Hepatocyte (in vitro differentiated cells): Measurements from ENCODE around the gene IGF2. TPM values are rescaled to one million over a fixed set of nuclear protein-coding genes. Genes with fewer than 3 reads are reported as not detected.

Experiments
- DNase-seq: peaks from one replicate; pipeline ENCODE4 v3.0.0-alpha.2; 2016; ENCODE audit warnings: low spot score
- H2AFZ ChIP-seq: fragments of 200-600 bp; sonication (generic); 2 replicates; pipeline ENCODE4 v1.6.0; 2016; ENCODE audit warnings: antibody characterized with exemption, mild to moderate bottlenecking
- H3K27ac ChIP-seq: fragments of 200-600 bp; sonication (generic); 2 replicates; pipeline ENCODE4 v1.5.1; 2016; ENCODE audit warnings: mild to moderate bottlenecking
- H3K27me3 ChIP-seq: fragments of 200-600 bp; sonication (generic); 2 replicates; pipeline ENCODE4 v1.6.1; 2016
- H3K36me3 ChIP-seq: fragments of 200-600 bp; sonication (generic); replicated peaks from 2 replicates; pipeline ENCODE4 v1.5.1; 2016; ENCODE audit warnings: low read depth; ENCODE audit not compliant: insufficient read depth
- H3K4me1 ChIP-seq: fragments of 200-600 bp; sonication (generic); 2 replicates; pipeline ENCODE4 v1.5.1; 2016; ENCODE audit warnings: mild to moderate bottlenecking, moderate library complexity; ENCODE audit not compliant: insufficient read depth
- H3K4me2 ChIP-seq: fragments of 200-600 bp; sonication (generic); 2 replicates; pipeline ENCODE4 v1.6.0; 2016
- H3K4me3 ChIP-seq: fragments of 200-600 bp; sonication (generic); 2 replicates; pipeline ENCODE4 v1.5.1; 2016; ENCODE audit warnings: mild to moderate bottlenecking
- H3K79me2 ChIP-seq: fragments of 200-600 bp; sonication (generic); 2 replicates; pipeline ENCODE4 v1.6.0; 2017; ENCODE audit warnings: mild to moderate bottlenecking
- H3K9me2 ChIP-seq: fragments of 200-600 bp; sonication (generic); replicated peaks from 2 replicates; pipeline ENCODE4 v1.6.0; 2017; ENCODE audit warnings: mild to moderate bottlenecking; ENCODE audit not compliant: insufficient read depth
- H3K9me3 ChIP-seq: fragments of 200-600 bp; sonication (generic); 2 replicates; pipeline ENCODE4 v1.5.1; 2016; ENCODE audit warnings: low read depth, mild to moderate bottlenecking
- H4K20me1 ChIP-seq: fragments of 200-600 bp; sonication (generic); 2 replicates; pipeline ENCODE4 v1.6.0; 2016; ENCODE audit warnings: mild to moderate bottlenecking; ENCODE audit not compliant: insufficient read depth, poor library complexity, severe bottlenecking
- CTCF ChIP-seq: fragments of 200-600 bp; sonication (generic); IDR thresholded peaks from 2 replicates; pipeline ENCODE4 v1.5.1; 2016; ENCODE audit warnings: antibody characterized with exemption, mild to moderate bottlenecking; ENCODE audit not compliant: poor library complexity
- EZH2 ChIP-seq: fragments of 200-600 bp; sonication (generic); IDR thresholded peaks from 2 replicates; pipeline ENCODE4 v1.6.1; 2016; ENCODE audit warnings: antibody characterized with exemption, mild to moderate bottlenecking, borderline replicate concordance
- EZH2phosphoT487 ChIP-seq: fragments of 200-600 bp; sonication (generic); IDR thresholded peaks from one replicate; pipeline ENCODE4 v1.6.1; 2018; ENCODE audit warnings: antibody characterized with exemption, mild to moderate bottlenecking, low read depth, moderate library complexity; ENCODE audit not compliant: unreplicated experiment, severe bottlenecking
- WGBS: methylation state at CpG from one replicate; pipeline ENCODE4 v1.1.6; 2016; ENCODE audit warnings: low lambda C conversion rate; ENCODE audit errors: missing lambda C conversion rate; 5-methylcytosine and 5-hydroxymethylcytosine counted together
- polyA plus RNA-seq: library from polyadenylated mRNA; unstranded; fragments of >200 nt; fragmentation: Nextera tagmentation; extraction: Ambion mirVana; gene quantifications from 2 replicates; pipeline ENCODE4 v1.2.1, GENCODE V29; 2016
- total RNA-seq: library from RNA; depleted of rRNA; stranded (reverse); fragments of >200 nt; gene quantifications from 2 replicates; pipeline ENCODE4 v1.2.3, GENCODE V29; 2014

IGF2 gene
- total and polyA plus RNA-seq, 2 experiments from 2014 or later: 1,507 to 2,911 TPM

- Histone ChIP-seq H2AFZ (no peak overlapping the region), H3K9me3 (no peaks in the 10 kb centered on the region), H3K36me3 (no peaks in the 10 kb centered on the region), H3K4me3 (no peak overlapping the region), H3K4me1 (peaks cover 9% of the 10 kb centered on the region), H3K27me3 (no peaks in the 10 kb centered on the region), H4K20me1 (no peaks in the 10 kb centered on the region), H3K9me2 (no peaks in the 10 kb centered on the region), H3K27ac (no peak overlapping the region), H3K4me2 (no peak overlapping the region), H3K79me2 (no peaks in the 10 kb centered on the region)
- TF ChIP-seq EZH2phosphoT487 (no peak), EZH2 (no peak), CTCF (no peak)
- 67% methylated on average over 13 of the region's 13 CpGs for WGBS
- DNase-seq: no peak
Observed at GRCh38 chr11:2175659-2176058, 36.5 kb upstream of the IGF2 start.

GRCh38 chr11:2174361-2174760, 35.2 kb upstream of the IGF2 start:
- Histone ChIP-seq H3K4me3 (no peak overlapping the region), H3K9me2 (no peaks in the 10 kb centered on the region), H3K4me2 (no peak overlapping the region), H3K36me3 (no peaks in the 10 kb centered on the region), H2AFZ (no peak overlapping the region), H3K9me3 (no peaks in the 10 kb centered on the region), H3K4me1 (peaks cover 7% of the 10 kb centered on the region), H3K27me3 (no peaks in the 10 kb centered on the region), H4K20me1 (no peaks in the 10 kb centered on the region), H3K27ac (no peak overlapping the region), H3K79me2 (no peaks in the 10 kb centered on the region)
- TF ChIP-seq EZH2phosphoT487 (no peak), CTCF (no peak), EZH2 (no peak)
- no peak for DNase-seq
- WGBS: 95% methylated on average over 11 of the region's 11 CpGs

GRCh38 chr11:2173761-2174160, 34.6 kb upstream of the IGF2 start:
- Histone ChIP-seq H3K36me3 (no peaks in the 10 kb centered on the region), H3K4me1 (peaks cover 3% of the 10 kb centered on the region), H3K4me2 (no peak overlapping the region), H3K27me3 (no peaks in the 10 kb centered on the region), H2AFZ (no peak overlapping the region), H3K27ac (no peak overlapping the region), H3K4me3 (no peak overlapping the region), H3K9me2 (no peaks in the 10 kb centered on the region), H3K9me3 (no peaks in the 10 kb centered on the region), H3K79me2 (no peaks in the 10 kb centered on the region), H4K20me1 (no peaks in the 10 kb centered on the region)
- DNase-seq: no peak
- 75% methylated on average over 11 of the region's 11 CpGs for WGBS
- TF ChIP-seq CTCF (no peak), EZH2 (no peak), EZH2phosphoT487 (no peak)
